IMR-90 (cell line): ENCODE data around the gene NOM1. TPM values are rescaled to one million over a fixed set of nuclear protein-coding genes. Genes with fewer than 3 reads are reported as not detected.

Experiments
- ATAC-seq: fragments of 200-7000 bp; cut with Tn5 transposase; 2 replicates; pipeline ENCODE4 v1.9.1; 2020; ENCODE audit warnings: low read depth, mild to moderate bottlenecking, moderate library complexity
- BruUV-seq: library from RNA; stranded (reverse); fragments of 400-500 nt; replicated peaks from 2 replicates; lab custom pipeline; 2021; lab: Mats Ljungman, UMichigan
- CTCF ChIA-PET: fragments of 300-600 bp; formaldehyde crosslinking; extraction: SDS; loops from one replicate; lab custom pipeline; 2021; ENCODE audit warnings: antibody characterized with exemption; lab: Yijun Ruan, JAX
- POLR2A ChIA-PET: fragments of 300-600 bp; sonication (Branson Sonifier 250); formaldehyde crosslinking; loops from one replicate; lab custom pipeline; 2022; ENCODE audit warnings: antibody characterized with exemption; ENCODE audit not compliant: unreplicated experiment; lab: Charles Lee
- DNase-seq: peaks from one replicate; pipeline ENCODE4 v3.0.0; 2013
- H2AFZ ChIP-seq: replicated peaks from 2 replicates; pipeline ENCODE3; 2013; ENCODE audit warnings: low read length, mild to moderate bottlenecking; ENCODE audit not compliant: poor library complexity
- H2AK5ac ChIP-seq: 2 replicates; pipeline ENCODE4 v1.6.1; 2013; ENCODE audit warnings: low read depth, low read length, inconsistent platforms
- H2AK9ac ChIP-seq: replicated peaks from 2 replicates; pipeline ENCODE3; 2013; ENCODE audit warnings: mild to moderate bottlenecking, low read depth, low read length, moderate library complexity; ENCODE audit not compliant: poor library complexity
- H2BK120ac ChIP-seq: 2 replicates; pipeline ENCODE4 v1.6.1; 2013; ENCODE audit warnings: low read depth, low read length, inconsistent platforms
- H2BK15ac ChIP-seq: 3 replicates; pipeline ENCODE4 v1.6.1; 2013; ENCODE audit warnings: low read depth, low read length, inconsistent platforms
- H2BK20ac ChIP-seq: 2 replicates; pipeline ENCODE4 v1.6.1; 2013; ENCODE audit warnings: low read depth, mild to moderate bottlenecking, inconsistent platforms, low read length, moderate library complexity
- H2BK5ac ChIP-seq: 2 replicates; pipeline ENCODE4 v1.6.1; 2013; ENCODE audit warnings: mild to moderate bottlenecking, low read depth, low read length, inconsistent platforms; ENCODE audit not compliant: poor library complexity, severe bottlenecking
- H3K14ac ChIP-seq: replicated peaks from 2 replicates; pipeline ENCODE4 v1.6.1; 2013; ENCODE audit warnings: low read depth, low read length, inconsistent platforms
- H3K18ac ChIP-seq: 2 replicates; pipeline ENCODE4 v1.6.1; 2013; ENCODE audit warnings: low read depth, low read length, control low read depth
- H3K23ac ChIP-seq: 2 replicates; pipeline ENCODE4 v1.6.1; 2013; ENCODE audit warnings: low read depth, low read length, inconsistent platforms
- H3K27ac ChIP-seq: 2 replicates; pipeline ENCODE4 v1.5.1; 2013; ENCODE audit warnings: mild to moderate bottlenecking, control low read depth, low read length; ENCODE audit not compliant: insufficient read depth
- H3K27me3 ChIP-seq: 2 replicates; pipeline ENCODE4 v1.6.1; 2013; ENCODE audit warnings: low read length; ENCODE audit not compliant: control insufficient read depth, insufficient read depth
- H3K36me3 ChIP-seq: 2 replicates; pipeline ENCODE4 v1.6.1; 2013; ENCODE audit warnings: low read length, mixed read lengths; ENCODE audit not compliant: control insufficient read depth, insufficient read depth
- H3K4ac ChIP-seq: 2 replicates; pipeline ENCODE4 v1.6.1; 2013; ENCODE audit warnings: low read depth, low read length, inconsistent platforms
- H3K4me1 ChIP-seq: 2 replicates; pipeline ENCODE4 v1.6.1; 2013; ENCODE audit warnings: low read length, mixed read lengths; ENCODE audit not compliant: control insufficient read depth, insufficient read depth
- H3K4me2 ChIP-seq: 2 replicates; pipeline ENCODE4 v1.6.1; 2013; ENCODE audit warnings: low read depth, mild to moderate bottlenecking, control low read depth, low read length, moderate library complexity
- H3K4me3 ChIP-seq: 2 replicates; pipeline ENCODE4 v1.5.1; 2013; ENCODE audit warnings: low read depth, mild to moderate bottlenecking, control low read depth, low read length, moderate library complexity; ENCODE audit not compliant: insufficient read depth
- H3K56ac ChIP-seq: 2 replicates; pipeline ENCODE4 v1.6.1; 2013; ENCODE audit warnings: low read length, inconsistent platforms; ENCODE audit not compliant: insufficient read depth; ENCODE audit errors: extremely low read depth
- H3K79me1 ChIP-seq, 2 experiments: 2 replicates each; pipeline ENCODE4 v1.6.1; 2013; ENCODE audit warnings: low read length in 2 of 2, inconsistent platforms in 1 of 2, low read depth in 1 of 2
- H3K9ac ChIP-seq: 2 replicates; pipeline ENCODE4 v1.6.1; 2013; ENCODE audit warnings: low read depth, low read length, control low read depth
- H3K9me1 ChIP-seq: 2 replicates; pipeline ENCODE4 v1.6.1; 2013; ENCODE audit warnings: low read length, inconsistent platforms; ENCODE audit not compliant: insufficient read depth
- H3K9me3 ChIP-seq: 2 replicates; pipeline ENCODE4 v1.6.1; 2013; ENCODE audit warnings: low read length; ENCODE audit not compliant: control insufficient read depth, insufficient read depth
- H4K20me1 ChIP-seq: 2 replicates; pipeline ENCODE4 v1.6.1; 2013; ENCODE audit warnings: low read length, inconsistent platforms; ENCODE audit not compliant: insufficient read depth
- H4K5ac ChIP-seq: 2 replicates; pipeline ENCODE4 v1.6.1; 2013; ENCODE audit warnings: mild to moderate bottlenecking, low read depth, low read length, control low read depth
- H4K8ac ChIP-seq, 2 experiments: 2 replicates each; pipeline ENCODE4 v1.6.1; 2013; ENCODE audit warnings: low read depth in 2 of 2, low read length in 2 of 2, control low read depth in 1 of 2, inconsistent platforms in 1 of 2
- H4K91ac ChIP-seq: 2 replicates; pipeline ENCODE4 v1.6.1; 2013; ENCODE audit warnings: low read depth, low read length, inconsistent platforms; ENCODE audit not compliant: insufficient read depth
- CHD1 ChIP-seq: IDR thresholded peaks from 2 replicates; pipeline ENCODE4 v1.6.1; 2012; ENCODE audit warnings: low read depth, low read length, improper control_type of control experiment
- CTCF ChIP-seq: conservative IDR thresholded peaks from 2 replicates; pipeline ENCODE4 v1.5.1; 2012; ENCODE audit warnings: mild to moderate bottlenecking, low read depth, low read length, improper control_type of control experiment
- ELK1 ChIP-seq: fragments of 150-350 bp; IDR thresholded peaks from 2 replicates; pipeline ENCODE4 v1.6.1; 2016; ENCODE audit warnings: low read depth, mild to moderate bottlenecking, low read length, moderate library complexity, borderline replicate concordance
- MAFK ChIP-seq: IDR thresholded peaks from 2 replicates; pipeline ENCODE4 v1.6.1; 2012; ENCODE audit warnings: low read depth, low read length, improper control_type of control experiment
- RFX5 ChIP-seq: IDR thresholded peaks from 2 replicates; pipeline ENCODE4 v1.8.0; 2012; ENCODE audit warnings: low read depth, mild to moderate bottlenecking, low read length, moderate library complexity
- USF2 ChIP-seq: fragments of 150-350 bp; IDR thresholded peaks from 2 replicates; pipeline ENCODE4 v1.6.1; 2017; ENCODE audit warnings: mild to moderate bottlenecking, antibody characterized with exemption, low read length, low read depth
- WGBS, 2 experiments: methylation state at CpG; one replicate each; pipeline versions ENCODE4 v1.1.5 to v1.1.7; 2013; ENCODE audit warnings: missing lambda C conversion rate in 2 of 2; ENCODE audit not compliant: insufficient read length in 1 of 2; ENCODE audit errors: extremely low coverage in 2 of 2; 5-methylcytosine and 5-hydroxymethylcytosine counted together
- dilution Hi-C: fragments of 300-500 bp; cut with HindIII; formaldehyde crosslinking; loops from one replicate; pipeline ENCODE4 v1.14.3; 2018; ENCODE audit warnings: low sequenced_read_pairs; ENCODE audit not compliant: unreplicated experiment
- in situ Hi-C: fragments of 300-500 bp; cut with MboI; formaldehyde crosslinking; loops from 3 replicates; pipeline ENCODE4 v1.14.3; 2019; ENCODE audit warnings: low sequenced_read_pairs, inconsistent platforms, mixed read lengths
- intact Hi-C: fragments of 100-400 bp; cut with micrococcal nuclease; formaldehyde crosslinking; loops from 2 replicates; pipeline ENCODE4 v1.10.0; 2022
- polyA plus RNA-seq, 3 experiments: library from polyadenylated mRNA; depleted of rRNA; stranded (reverse); fragments of >200 nt; gene quantifications; 2 replicates each; pipeline ENCODE4 v1.2.3, GENCODE V29; 2012; ENCODE audit warnings: low replicate concordance in 1 of 3
- total RNA-seq: library from RNA; depleted of rRNA; stranded (reverse); fragments of >200 nt; gene quantifications from 2 replicates; pipeline ENCODE4 v1.2.3, GENCODE V29; 2012

NOM1 gene
- total and polyA plus RNA-seq, 2 of the 4 experiments (the other 2 are of a cell fraction) = 15.3 to 15.4 TPM

GRCh38 chr7:157012113-157012547 is 62.6 kb downstream of the NOM1 start:
- no peak overlapping the region for H3K23ac ChIP-seq
- H3K18ac ChIP-seq = no peak overlapping the region
- H3K27me3 ChIP-seq = peaks cover 94% of the 10 kb centered on the region
- no CpG with 5 or more reads among the region's 10 CpGs for whole genome bisulfite sequencing, 2 experiments
- no peak overlapping the region for H3K4ac ChIP-seq
- no peaks in the 10 kb centered on the region for H3K79me1 ChIP-seq
- CTCF ChIA-PET = interaction anchor here (1.0 kb wide), 1 partner anchor 16 kb away, joined by 3 read pairs; no protein-coding TSS in a partner anchor
- BruUV-seq = no TSS peak
- H4K8ac ChIP-seq = no peak overlapping the region
- no peaks in the 10 kb centered on the region for H3K9me3 ChIP-seq
- H3K36me3 ChIP-seq = no peaks in the 10 kb centered on the region
- no peak overlapping the region for H2AFZ ChIP-seq
- TF ChIP-seq MAFK = no peak
- no peak for TF ChIP-seq ELK1
- no peak for TF ChIP-seq CHD1
- TF ChIP-seq RFX5 = no peak
- TF ChIP-seq CTCF = no peak
- TF ChIP-seq USF2 = no peak
- H3K56ac ChIP-seq = no peak overlapping the region
- H3K14ac ChIP-seq = no peak overlapping the region
- H2BK20ac ChIP-seq = no peak overlapping the region
- H3K4me3 ChIP-seq = no peak overlapping the region
- in situ Hi-C loops (no loop called here), intact Hi-C loops (no loop called here), dilution Hi-C loops (no loop called here)
- no peak overlapping the region for H3K4me2 ChIP-seq
- H2AK5ac ChIP-seq = no peak overlapping the region
- no peak overlapping the region for H3K27ac ChIP-seq
- no peaks in the 10 kb centered on the region for H3K9me1 ChIP-seq
- H4K5ac ChIP-seq = no peak overlapping the region
- no peak overlapping the region for H4K91ac ChIP-seq
- DNase-seq = no peak
- no peak overlapping the region for H2BK15ac ChIP-seq
- ATAC-seq = no peak
- H2BK5ac ChIP-seq = no peak overlapping the region
- no peaks in the 10 kb centered on the region for H3K4me1 ChIP-seq
- H3K9ac ChIP-seq = no peak overlapping the region
- H2AK9ac ChIP-seq = no peak overlapping the region
- POLR2A ChIA-PET = no interaction called here
- H2BK120ac ChIP-seq = no peak overlapping the region
- no peaks in the 10 kb centered on the region; the same call in 1 of the 2 replicates for H4K20me1 ChIP-seq
